ENCODE measurements around the gene SYPL1. TPM values are rescaled to one million over a fixed set of nuclear protein-coding genes. Genes with fewer than 3 reads are reported as not detected.

The SYPL1 gene
- total and polyA plus RNA-seq, 9 of the 15 experiments (the other 6 are each of a cell fraction or from before 2014, with no cell fraction given), result 23.8 to 214 (median 70.2) TPM

DNA sequence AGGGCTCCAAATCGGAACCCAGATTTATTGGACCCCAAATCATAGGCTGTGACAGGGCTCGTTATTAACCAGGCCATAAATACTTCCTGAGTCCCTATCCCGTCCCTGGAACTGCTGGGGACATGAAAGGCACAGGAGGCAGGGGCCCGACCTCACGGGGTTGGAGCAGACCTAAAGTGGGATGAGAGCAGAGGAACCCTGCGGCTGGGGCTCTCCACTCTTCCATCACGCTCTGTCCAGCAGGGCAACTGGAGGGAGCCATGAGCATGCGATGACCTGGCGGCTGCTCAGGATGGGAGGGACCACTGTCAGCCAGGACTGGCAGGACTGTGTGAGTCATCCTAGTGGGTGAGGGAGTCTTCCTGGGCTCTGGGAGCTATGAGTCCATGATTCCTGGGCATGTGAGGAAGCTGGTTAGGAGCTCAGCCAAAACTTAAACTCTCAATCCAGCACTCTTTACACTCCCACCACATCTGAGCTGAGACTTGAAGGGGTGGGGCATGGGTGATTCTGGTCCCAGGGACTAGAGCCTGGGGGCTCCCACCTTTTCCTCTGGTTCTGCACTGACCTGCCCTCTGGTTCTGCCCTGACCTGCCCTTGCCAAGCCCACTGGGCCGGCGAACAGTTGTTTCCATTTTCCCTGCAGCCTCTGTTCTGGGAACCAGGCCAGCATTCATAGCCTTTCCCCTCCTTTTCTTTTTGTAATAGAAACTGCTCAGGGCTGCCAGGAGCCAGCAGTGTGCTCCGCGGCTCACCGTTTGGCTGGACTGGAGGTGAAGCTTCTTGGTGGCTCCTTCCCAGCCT is 47.1 kb downstream of the SYPL1 start (continued):
- TF ChIP-seq, protein P1, sequence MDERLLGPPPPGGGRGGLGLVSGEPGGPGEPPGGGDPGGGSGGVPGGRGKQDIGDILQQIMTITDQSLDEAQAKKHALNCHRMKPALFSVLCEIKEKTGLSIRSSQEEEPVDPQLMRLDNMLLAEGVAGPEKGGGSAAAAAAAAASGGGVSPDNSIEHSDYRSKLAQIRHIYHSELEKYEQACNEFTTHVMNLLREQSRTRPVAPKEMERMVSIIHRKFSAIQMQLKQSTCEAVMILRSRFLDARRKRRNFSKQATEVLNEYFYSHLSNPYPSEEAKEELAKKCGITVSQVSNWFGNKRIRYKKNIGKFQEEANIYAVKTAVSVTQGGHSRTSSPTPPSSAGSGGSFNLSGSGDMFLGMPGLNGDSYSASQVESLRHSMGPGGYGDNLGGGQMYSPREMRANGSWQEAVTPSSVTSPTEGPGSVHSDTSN (CRISPR knock-in tag; IDR thresholded peaks at IDR 0.05; ENCODE audit: low read depth), result no peak
- TF ChIP-seq, protein P1 (tag; conservative IDR thresholded peaks at IDR 0.05; ENCODE audit: low read depth), result peak; percentile 6; the same call in 1 of the 2 replicates
- peak; percentile 18; the same call in 1 of the 2 replicates for TF ChIP-seq BHLHE40 (IDR thresholded peaks at IDR 0.05; ENCODE audit: low read length)
- TF ChIP-seq CXXC5 (CRISPR knock-in tag; IDR thresholded peaks at IDR 0.05), result no peak
- TF ChIP-seq NRF1 (conservative IDR thresholded peaks at IDR 0.05 in 1 of 2, IDR thresholded peaks at IDR 0.05 in 1 of 2), result peak; percentile 64 to 70
- TF ChIP-seq MYNN (IDR thresholded peaks at IDR 0.05), result 0 out of 2 replicates have a peak, but pooled peaks have one; percentile 33
- TF ChIP-seq MYNN (CRISPR knock-in tag; IDR thresholded peaks at IDR 0.05), result no peak
- no peak for TF ChIP-seq RBFOX2 (IDR thresholded peaks at IDR 0.05; ENCODE audit: low read depth, low read length)
- TF ChIP-seq, protein P2, sequence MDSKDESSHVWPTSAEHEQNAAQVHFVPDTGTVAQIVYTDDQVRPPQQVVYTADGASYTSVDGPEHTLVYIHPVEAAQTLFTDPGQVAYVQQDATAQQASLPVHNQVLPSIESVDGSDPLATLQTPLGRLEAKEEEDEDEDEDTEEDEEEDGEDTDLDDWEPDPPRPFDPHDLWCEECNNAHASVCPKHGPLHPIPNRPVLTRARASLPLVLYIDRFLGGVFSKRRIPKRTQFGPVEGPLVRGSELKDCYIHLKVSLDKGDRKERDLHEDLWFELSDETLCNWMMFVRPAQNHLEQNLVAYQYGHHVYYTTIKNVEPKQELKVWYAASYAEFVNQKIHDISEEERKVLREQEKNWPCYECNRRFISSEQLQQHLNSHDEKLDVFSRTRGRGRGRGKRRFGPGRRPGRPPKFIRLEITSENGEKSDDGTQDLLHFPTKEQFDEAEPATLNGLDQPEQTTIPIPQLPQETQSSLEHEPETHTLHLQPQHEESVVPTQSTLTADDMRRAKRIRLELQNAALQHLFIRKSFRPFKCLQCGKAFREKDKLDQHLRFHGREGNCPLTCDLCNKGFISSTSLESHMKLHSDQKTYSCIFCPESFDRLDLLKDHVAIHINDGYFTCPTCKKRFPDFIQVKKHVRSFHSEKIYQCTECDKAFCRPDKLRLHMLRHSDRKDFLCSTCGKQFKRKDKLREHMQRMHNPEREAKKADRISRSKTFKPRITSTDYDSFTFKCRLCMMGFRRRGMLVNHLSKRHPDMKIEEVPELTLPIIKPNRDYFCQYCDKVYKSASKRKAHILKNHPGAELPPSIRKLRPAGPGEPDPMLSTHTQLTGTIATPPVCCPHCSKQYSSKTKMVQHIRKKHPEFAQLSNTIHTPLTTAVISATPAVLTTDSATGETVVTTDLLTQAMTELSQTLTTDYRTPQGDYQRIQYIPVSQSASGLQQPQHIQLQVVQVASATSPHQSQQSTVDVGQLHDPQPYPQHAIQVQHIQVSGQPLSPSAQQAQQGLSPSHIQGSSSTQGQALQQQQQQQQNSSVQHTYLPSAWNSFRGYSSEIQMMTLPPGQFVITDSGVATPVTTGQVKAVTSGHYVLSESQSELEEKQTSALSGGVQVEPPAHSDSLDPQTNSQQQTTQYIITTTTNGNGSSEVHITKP (IDR thresholded peaks at IDR 0.05; ENCODE audit: partially characterized antibody), result peak; percentile 23
- no peak for TF ChIP-seq GABPB1 (CRISPR knock-in tag; IDR thresholded peaks at IDR 0.05)
- no peak for TF ChIP-seq ZNF143 (CRISPR knock-in tag; IDR thresholded peaks at IDR 0.05)
- no peak for TF ChIP-seq NR2C2 (CRISPR knock-in tag; IDR thresholded peaks at IDR 0.05)
- TF ChIP-seq NR2C2 (tag; IDR thresholded peaks at IDR 0.05), result 0 out of 2 replicates have a peak, but pooled peaks have one; percentile 15
- no peak for TF ChIP-seq ZNF41 (CRISPR knock-in tag; conservative IDR thresholded peaks at IDR 0.05)
- TF ChIP-seq, protein P3, sequence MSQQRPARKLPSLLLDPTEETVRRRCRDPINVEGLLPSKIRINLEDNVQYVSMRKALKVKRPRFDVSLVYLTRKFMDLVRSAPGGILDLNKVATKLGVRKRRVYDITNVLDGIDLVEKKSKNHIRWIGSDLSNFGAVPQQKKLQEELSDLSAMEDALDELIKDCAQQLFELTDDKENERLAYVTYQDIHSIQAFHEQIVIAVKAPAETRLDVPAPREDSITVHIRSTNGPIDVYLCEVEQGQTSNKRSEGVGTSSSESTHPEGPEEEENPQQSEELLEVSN (IDR thresholded peaks at IDR 0.05; ENCODE audit: borderline replicate concordance in 1 of 2, extremely low read depth in 1 of 2, insufficient read depth in 1 of 2, insufficient read length in 1 of 2, low read depth in 1 of 2, low read length in 1 of 2, poor library complexity in 1 of 2, severe bottlenecking in 1 of 2), result no peak

Measured in K562 (cell line).